Mesenchymal stem cell (in vitro differentiated cells and primary cell): Measurements from ENCODE around the gene TXN.
A peak's percentile ranks its signal among the peaks of the same experiment; 100 is the strongest.

Source experiments
- DNase-seq: peaks from one replicate; pipeline ENCODE4 v3.0.0-alpha.2; 2013
- H2AFZ ChIP-seq: one replicate; pipeline ENCODE4 v1.6.1; 2013; ENCODE audit warnings: low read depth, mild to moderate bottlenecking, control low read depth, inconsistent platforms, low read length, moderate library complexity
- H2AK5ac ChIP-seq: 2 replicates; pipeline ENCODE4 v1.6.1; 2013; ENCODE audit warnings: low read length, moderate library complexity, mild to moderate bottlenecking, inconsistent platforms; ENCODE audit not compliant: severe bottlenecking
- H2BK120ac ChIP-seq: one replicate; pipeline ENCODE4 v1.6.1; 2013; ENCODE audit warnings: low read depth, mild to moderate bottlenecking, inconsistent platforms, low read length, moderate library complexity
- H2BK12ac ChIP-seq, 2 experiments: one replicate each; pipeline ENCODE4 v1.6.1; 2013; ENCODE audit warnings: inconsistent platforms in 2 of 2, low read length in 2 of 2, mild to moderate bottlenecking in 2 of 2, moderate library complexity in 2 of 2, control low read depth in 1 of 2
- H2BK15ac ChIP-seq: one replicate; pipeline ENCODE4 v1.6.1; 2013; ENCODE audit warnings: mild to moderate bottlenecking, low read depth, inconsistent platforms; ENCODE audit not compliant: poor library complexity, severe bottlenecking
- H2BK5ac ChIP-seq: 2 replicates; pipeline ENCODE4 v1.6.1; 2013; ENCODE audit warnings: low read depth, mild to moderate bottlenecking, low read length, control low read depth, inconsistent platforms; ENCODE audit not compliant: poor library complexity, severe bottlenecking
- H3K14ac ChIP-seq, 2 experiments: one replicate each; pipeline ENCODE4 v1.6.1; 2013; ENCODE audit warnings: inconsistent platforms in 2 of 2, low read length in 2 of 2, control low read depth in 1 of 2, mild to moderate bottlenecking in 1 of 2, moderate library complexity in 1 of 2
- H3K18ac ChIP-seq, 2 experiments: one replicate each; pipeline ENCODE4 v1.6.1; 2013; ENCODE audit warnings: inconsistent platforms in 2 of 2, low read length in 2 of 2, control low read depth in 1 of 2, low read depth in 1 of 2, mild to moderate bottlenecking in 1 of 2
- H3K23ac ChIP-seq, 2 experiments: one replicate each; pipeline ENCODE4 v1.6.1; 2013; ENCODE audit warnings: inconsistent platforms in 2 of 2, low read length in 2 of 2, mild to moderate bottlenecking in 2 of 2, moderate library complexity in 2 of 2, control low read depth in 1 of 2
- H3K27ac ChIP-seq: 2 replicates; pipeline ENCODE4 v1.5.1; 2013; ENCODE audit warnings: mild to moderate bottlenecking, moderate library complexity, low read length, control low read depth, inconsistent platforms; ENCODE audit not compliant: poor library complexity, severe bottlenecking
- H3K27me3 ChIP-seq, 2 experiments: 2 replicates each; pipeline versions ENCODE4 v1.6.1 to v1.7.0; 2013; ENCODE audit warnings: low read length in 2 of 2, mild to moderate bottlenecking in 2 of 2, moderate library complexity in 2 of 2, control low read depth in 1 of 2, inconsistent platforms in 1 of 2; ENCODE audit not compliant: control insufficient read depth in 1 of 2, insufficient read depth in 1 of 2
- H3K36me3 ChIP-seq, 2 experiments: 2 replicates each; pipeline versions ENCODE4 v1.6.1 to v1.7.0; 2013; ENCODE audit warnings: low read length in 2 of 2, control low read depth in 1 of 2, inconsistent platforms in 1 of 2, low read depth in 1 of 2, mild to moderate bottlenecking in 1 of 2; ENCODE audit not compliant: insufficient read depth in 2 of 2, control insufficient read depth in 1 of 2
- H3K4ac ChIP-seq, 2 experiments: one replicate each; pipeline ENCODE4 v1.6.1; 2013; ENCODE audit warnings: inconsistent platforms in 2 of 2, low read length in 2 of 2, mild to moderate bottlenecking in 2 of 2, moderate library complexity in 2 of 2, control low read depth in 1 of 2, low read depth in 1 of 2
- H3K4me1 ChIP-seq: 2 replicates; pipeline ENCODE4 v1.6.1; 2013; ENCODE audit warnings: low read depth, low read length, control low read depth; ENCODE audit not compliant: control insufficient read depth, insufficient read depth
- H3K4me2 ChIP-seq: 2 replicates; pipeline ENCODE4 v1.6.1; 2013; ENCODE audit warnings: low read length, mild to moderate bottlenecking, inconsistent platforms; ENCODE audit not compliant: poor library complexity, severe bottlenecking
- H3K4me3 ChIP-seq, 2 experiments: 2 replicates each; pipeline versions ENCODE4 v1.5.1 to v1.7.0; 2013; ENCODE audit warnings: low read length in 2 of 2, mild to moderate bottlenecking in 2 of 2, control low read depth in 1 of 2, low read depth in 1 of 2; ENCODE audit not compliant: insufficient read depth in 1 of 2
- H3K79me1 ChIP-seq: replicated peaks from 2 replicates; pipeline ENCODE4 v1.6.1; 2013; ENCODE audit warnings: mild to moderate bottlenecking, control low read depth, low read length, inconsistent platforms; ENCODE audit not compliant: poor library complexity, severe bottlenecking
- H3K9ac ChIP-seq: 2 replicates; pipeline ENCODE4 v1.7.0; 2013; ENCODE audit warnings: mild to moderate bottlenecking, low read length, moderate library complexity
- H3K9me3 ChIP-seq: 2 replicates; pipeline ENCODE4 v1.7.0; 2013; ENCODE audit warnings: mild to moderate bottlenecking, low read length; ENCODE audit not compliant: control insufficient read depth
- H4K8ac ChIP-seq: one replicate; pipeline ENCODE4 v1.6.1; 2013; ENCODE audit warnings: inconsistent platforms, mild to moderate bottlenecking, low read length, moderate library complexity
- H4K91ac ChIP-seq: one replicate; pipeline ENCODE4 v1.6.1; 2013; ENCODE audit warnings: mild to moderate bottlenecking, low read length, inconsistent platforms
- WGBS: methylation state at CpG from one replicate; pipeline ENCODE4 v1.1.7; 2013; ENCODE audit warnings: mixed read lengths; 5-methylcytosine and 5-hydroxymethylcytosine counted together

The TXN gene

DNA sequence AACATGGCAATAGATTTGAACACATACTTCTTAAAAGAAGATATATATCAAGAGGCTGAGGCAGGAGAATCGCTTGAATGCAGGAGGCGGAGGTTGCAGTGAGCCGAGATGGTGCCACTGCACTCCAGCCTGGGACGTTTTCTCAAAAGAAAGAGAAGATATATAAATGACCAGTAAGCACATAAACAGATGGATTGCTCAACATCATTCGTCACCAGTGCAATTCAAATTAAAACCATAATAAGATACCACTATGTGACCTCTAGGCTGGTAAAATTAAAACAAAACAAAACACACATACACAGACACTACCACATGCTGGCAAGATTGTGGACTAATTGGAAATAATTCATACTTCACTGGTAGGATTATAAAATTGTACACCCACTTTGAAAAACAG is 5.3 kb upstream of the TXN start:
- Histone ChIP-seq H3K4me1 (peaks cover 11% of the 10 kb centered on the region), H4K8ac (no peak overlapping the region), H2BK120ac (no peak overlapping the region), H3K23ac (no peak overlapping the region), H3K18ac (no peak overlapping the region), H3K27me3 (no peaks in the 10 kb centered on the region), H2BK15ac (no peak overlapping the region), H3K14ac (no peak overlapping the region), H3K9ac (peak overlapping the region; percentile 61), H4K91ac (no peak overlapping the region), H2BK12ac (no peak overlapping the region), H3K79me1 (peaks cover 1% of the 10 kb centered on the region), H2AFZ (no peak overlapping the region), H2AK5ac (no peak overlapping the region), H3K4ac (no peak overlapping the region), H3K9me3 (peaks cover 5% of the 10 kb centered on the region), H3K36me3 (no peaks in the 10 kb centered on the region), H3K27ac (no peak overlapping the region), H3K4me3 (peak overlapping the region in 1 of 2 experiments; percentile 62), H3K4me2 (no peak overlapping the region), H2BK5ac (no peak overlapping the region)
- DNase-seq: peak; percentile 38
- 86% methylated on average over 1 of the region's 5 CpGs for WGBS

DNA sequence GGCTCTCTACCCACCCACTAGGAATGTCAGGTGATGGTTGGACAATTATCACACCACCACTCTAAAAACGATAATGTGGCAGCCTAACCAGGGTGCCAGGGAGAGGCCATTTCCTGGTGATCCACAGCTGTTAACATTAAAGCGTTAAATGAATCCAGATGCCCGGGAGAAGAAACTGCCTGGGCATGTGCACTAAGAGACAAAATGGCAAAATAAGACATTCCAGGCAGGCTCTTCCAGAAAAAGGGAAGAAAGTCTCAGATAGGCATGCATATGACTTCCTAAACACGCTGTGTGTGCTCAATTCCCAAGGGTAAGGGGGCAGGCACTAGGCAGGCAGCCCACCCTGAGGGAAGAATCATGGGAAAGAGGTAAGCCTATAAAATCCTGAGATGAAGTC is 4.6 kb upstream of the TXN start:
- no peak overlapping the region for H3K4ac ChIP-seq
- 46% methylated on average over 4 of the region's 4 CpGs for WGBS
- peaks cover 11% of the 10 kb centered on the region for H3K4me1 ChIP-seq
- peaks cover 1% of the 10 kb centered on the region for H3K79me1 ChIP-seq
- no peak overlapping the region for H4K91ac ChIP-seq
- peak overlapping the region in 1 of 2 experiments; percentile 62 for H3K4me3 ChIP-seq
- no peak for DNase-seq
- peaks cover 5% of the 10 kb centered on the region for H3K9me3 ChIP-seq
- no peak overlapping the region for H2BK12ac ChIP-seq
- no peak overlapping the region for H3K27ac ChIP-seq
- H2AFZ ChIP-seq: no peak overlapping the region
- H3K36me3 ChIP-seq: no peaks in the 10 kb centered on the region
- no peak overlapping the region for H2BK15ac ChIP-seq
- H2BK5ac ChIP-seq: no peak overlapping the region
- peak overlapping the region; percentile 19 for H4K8ac ChIP-seq
- no peak overlapping the region for H3K18ac ChIP-seq
- no peak overlapping the region for H2BK120ac ChIP-seq
- no peak overlapping the region for H3K4me2 ChIP-seq
- no peak overlapping the region for H2AK5ac ChIP-seq
- H3K9ac ChIP-seq: peak overlapping the region; percentile 61
- H3K23ac ChIP-seq: no peak overlapping the region
- no peaks in the 10 kb centered on the region for H3K27me3 ChIP-seq
- H3K14ac ChIP-seq: no peak overlapping the region

DNA sequence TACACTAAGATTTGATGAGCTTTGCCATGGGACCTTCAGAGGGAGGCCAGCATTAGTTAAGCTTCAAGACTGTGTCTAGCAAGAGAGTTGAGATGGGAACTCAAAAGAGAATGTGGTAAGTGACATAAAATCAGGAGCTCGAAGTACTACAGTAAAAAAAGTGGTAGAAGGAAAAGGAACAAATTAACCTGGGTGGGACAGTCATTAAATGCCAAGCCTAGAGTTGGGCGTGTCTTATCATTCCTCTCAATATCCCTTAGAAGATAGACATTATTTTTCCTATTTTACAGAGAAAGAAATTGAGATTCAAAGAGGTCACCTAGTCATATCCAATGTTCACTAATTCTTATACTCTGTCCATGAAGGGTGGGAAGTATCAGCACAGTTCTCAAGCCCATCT is 3.3 kb upstream of the TXN start:
- Histone ChIP-seq H3K9me3 (peaks cover 2% of the 10 kb centered on the region), H3K9ac (no peak overlapping the region), H3K18ac (no peak overlapping the region), H3K4me3 (no peak overlapping the region), H3K4ac (no peak overlapping the region), H2BK12ac (no peak overlapping the region), H3K4me2 (no peak overlapping the region), H3K4me1 (peaks cover 11% of the 10 kb centered on the region), H3K27me3 (no peaks in the 10 kb centered on the region), H2BK5ac (no peak overlapping the region), H2BK15ac (no peak overlapping the region), H4K8ac (no peak overlapping the region), H2BK120ac (no peak overlapping the region), H3K27ac (no peak overlapping the region), H2AFZ (no peak overlapping the region), H3K36me3 (no peaks in the 10 kb centered on the region), H3K14ac (no peak overlapping the region), H2AK5ac (no peak overlapping the region), H4K91ac (no peak overlapping the region), H3K79me1 (peaks cover 1% of the 10 kb centered on the region), H3K23ac (no peak overlapping the region)
- no peak for DNase-seq
- WGBS: no CpG with 5 or more reads among the region's 2 CpGs

DNA sequence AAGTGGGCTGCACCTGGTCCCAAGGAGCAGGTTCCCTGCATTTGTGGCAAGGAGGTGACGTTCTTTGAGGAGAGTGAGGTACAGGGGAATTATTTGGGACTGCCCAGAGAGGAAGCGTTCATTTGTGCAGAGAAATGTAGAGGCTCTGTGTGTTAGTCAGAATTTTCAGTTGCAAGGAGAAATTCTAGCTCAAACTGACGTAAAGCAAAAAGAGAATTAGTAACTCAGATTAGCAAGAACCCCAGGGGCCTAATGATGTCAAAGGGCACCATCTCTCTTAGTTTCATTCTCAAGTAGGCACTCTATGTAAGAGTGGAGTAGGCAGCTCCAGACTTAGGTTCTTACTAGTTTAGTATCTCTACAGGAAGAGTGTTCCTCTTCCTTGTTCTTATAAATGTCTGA is 2.4 kb upstream of the TXN start:
- Histone ChIP-seq H3K4me1 (peaks cover 14% of the 10 kb centered on the region), H3K27ac (no peak overlapping the region), H3K79me1 (peaks cover 1% of the 10 kb centered on the region), H4K91ac (no peak overlapping the region), H3K27me3 (no peaks in the 10 kb centered on the region), H3K9me3 (no peaks in the 10 kb centered on the region), H3K4ac (no peak overlapping the region), H2BK15ac (no peak overlapping the region), H2AK5ac (no peak overlapping the region), H4K8ac (no peak overlapping the region), H3K4me2 (no peak overlapping the region), H3K36me3 (no peaks in the 10 kb centered on the region), H2AFZ (no peak overlapping the region), H3K18ac (no peak overlapping the region), H2BK12ac (no peak overlapping the region), H3K4me3 (peak overlapping the region in 1 of 2 experiments; percentile 93), H3K23ac (no peak overlapping the region), H3K14ac (no peak overlapping the region), H3K9ac (no peak overlapping the region), H2BK120ac (no peak overlapping the region), H2BK5ac (no peak overlapping the region)
- WGBS: 100% methylated on average over 3 of the region's 3 CpGs
- no peak for DNase-seq
